ENCODE results near the gene ADAMTS13.

ADAMTS13 gene

DNA sequence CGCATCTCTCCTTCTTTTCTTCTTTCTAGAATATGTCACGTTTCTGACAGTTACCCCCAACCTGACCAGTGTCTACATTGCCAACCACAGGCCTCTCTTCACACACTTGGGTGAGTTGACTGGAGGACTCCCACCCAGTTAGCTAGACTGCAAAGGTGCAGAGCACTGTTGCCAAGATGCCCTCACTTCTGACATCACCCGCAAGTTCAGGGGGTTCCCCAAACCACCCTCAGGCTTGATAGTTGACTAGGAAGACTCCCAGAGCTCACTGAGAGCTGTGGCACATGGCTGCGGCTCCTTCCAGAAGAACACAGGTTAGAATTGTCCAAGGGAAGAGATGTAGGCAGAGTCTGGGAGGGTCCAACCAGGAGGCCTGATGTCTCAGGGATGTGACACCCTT lies 17.2 kb downstream of the ADAMTS13 start:
- no peak overlapping the region for H3K4me3 Mint-ChIP-seq
- H3K27ac Mint-ChIP-seq: no peak overlapping the region
- H3K36me3 Mint-ChIP-seq (ENCODE audit: low read depth): no peaks in the 10 kb centered on the region
- H3K4me1 Mint-ChIP-seq: no peaks in the 10 kb centered on the region
- TF ChIP-seq, protein P1, sequence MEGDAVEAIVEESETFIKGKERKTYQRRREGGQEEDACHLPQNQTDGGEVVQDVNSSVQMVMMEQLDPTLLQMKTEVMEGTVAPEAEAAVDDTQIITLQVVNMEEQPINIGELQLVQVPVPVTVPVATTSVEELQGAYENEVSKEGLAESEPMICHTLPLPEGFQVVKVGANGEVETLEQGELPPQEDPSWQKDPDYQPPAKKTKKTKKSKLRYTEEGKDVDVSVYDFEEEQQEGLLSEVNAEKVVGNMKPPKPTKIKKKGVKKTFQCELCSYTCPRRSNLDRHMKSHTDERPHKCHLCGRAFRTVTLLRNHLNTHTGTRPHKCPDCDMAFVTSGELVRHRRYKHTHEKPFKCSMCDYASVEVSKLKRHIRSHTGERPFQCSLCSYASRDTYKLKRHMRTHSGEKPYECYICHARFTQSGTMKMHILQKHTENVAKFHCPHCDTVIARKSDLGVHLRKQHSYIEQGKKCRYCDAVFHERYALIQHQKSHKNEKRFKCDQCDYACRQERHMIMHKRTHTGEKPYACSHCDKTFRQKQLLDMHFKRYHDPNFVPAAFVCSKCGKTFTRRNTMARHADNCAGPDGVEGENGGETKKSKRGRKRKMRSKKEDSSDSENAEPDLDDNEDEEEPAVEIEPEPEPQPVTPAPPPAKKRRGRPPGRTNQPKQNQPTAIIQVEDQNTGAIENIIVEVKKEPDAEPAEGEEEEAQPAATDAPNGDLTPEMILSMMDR (IDR thresholded peaks at IDR 0.05; ENCODE audit: unreplicated experiment in 3 of 3): no peak
- no peaks in the 10 kb centered on the region for H3K27me3 Mint-ChIP-seq (ENCODE audit: low read depth)
- H3K9me3 Mint-ChIP-seq: no peaks in the 10 kb centered on the region

DNA sequence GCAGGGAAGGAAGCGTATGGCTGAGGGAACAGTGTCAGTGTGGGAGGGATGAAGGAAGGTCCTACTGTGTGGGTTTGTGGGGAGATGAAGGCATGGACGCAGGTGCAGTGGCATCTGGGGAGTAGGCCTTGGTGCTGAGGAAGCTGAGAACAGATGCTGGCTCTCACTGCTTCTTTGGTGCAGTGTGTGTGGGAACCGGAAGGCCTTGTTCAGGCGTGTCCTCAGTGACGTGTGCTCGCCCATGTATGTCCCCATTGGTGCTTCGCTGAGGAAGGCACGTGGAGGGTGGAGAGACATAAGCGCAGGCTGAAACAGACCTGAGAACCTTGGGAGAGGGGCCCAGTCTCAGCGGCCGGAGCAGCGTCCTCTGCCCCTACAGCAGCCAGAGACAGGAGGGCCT lies 18.7 kb downstream of the ADAMTS13 start:
- H3K4me3 Mint-ChIP-seq: no peak overlapping the region

DNA sequence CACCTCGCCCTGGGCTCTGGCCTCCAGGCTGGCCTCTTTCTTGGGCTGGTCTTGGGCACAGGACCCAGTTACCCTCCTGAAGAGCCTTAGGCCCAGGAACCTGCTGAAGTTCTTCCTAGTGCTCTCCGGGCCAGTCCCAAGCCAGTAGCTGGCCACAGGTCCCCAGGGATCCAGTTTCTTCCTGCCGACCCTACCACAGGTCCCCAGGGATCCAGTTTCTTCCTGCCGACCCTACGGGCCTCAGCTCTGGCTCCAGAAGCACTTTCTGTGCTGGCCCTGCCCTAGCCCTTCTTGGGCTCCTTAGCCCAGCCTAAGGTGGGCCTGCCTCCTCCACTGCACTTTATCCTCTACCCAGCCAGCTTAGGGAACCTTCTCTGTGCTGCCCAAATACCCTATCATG lies 19.4 kb downstream of the ADAMTS13 start:
- H3K4me1 Mint-ChIP-seq: no peaks in the 10 kb centered on the region

More for the DNA sequence above, 18.7 kb downstream of the ADAMTS13 start:
- no peak overlapping the region for H3K27ac Mint-ChIP-seq
- TF ChIP-seq, protein P1 (IDR thresholded peaks at IDR 0.05; ENCODE audit: unreplicated experiment in 3 of 3): no peak
- H3K36me3 Mint-ChIP-seq (ENCODE audit: low read depth): no peaks in the 10 kb centered on the region
- H3K9me3 Mint-ChIP-seq: no peaks in the 10 kb centered on the region
- no peaks in the 10 kb centered on the region for H3K27me3 Mint-ChIP-seq (ENCODE audit: low read depth)
- H3K4me1 Mint-ChIP-seq: no peaks in the 10 kb centered on the region

DNA sequence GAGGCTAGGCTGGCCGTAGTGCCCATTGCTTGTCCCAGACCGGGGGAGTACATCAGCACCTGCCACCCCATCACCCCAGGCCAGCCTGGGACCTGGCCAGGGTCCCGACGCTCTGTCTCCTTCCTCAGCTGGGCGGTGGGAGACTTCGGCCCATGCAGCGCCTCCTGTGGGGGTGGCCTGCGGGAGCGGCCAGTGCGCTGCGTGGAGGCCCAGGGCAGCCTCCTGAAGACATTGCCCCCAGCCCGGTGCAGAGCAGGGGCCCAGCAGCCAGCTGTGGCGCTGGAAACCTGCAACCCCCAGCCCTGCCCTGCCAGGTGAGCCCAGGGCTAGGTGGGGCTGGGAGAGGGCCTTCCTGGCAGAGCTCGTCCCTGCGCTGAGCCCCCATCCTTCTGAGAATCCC lies 21.1 kb downstream of the ADAMTS13 start:
- TF ChIP-seq, protein P1 (IDR thresholded peaks at IDR 0.05; ENCODE audit: unreplicated experiment in 3 of 3): no peak
- H3K36me3 Mint-ChIP-seq (ENCODE audit: low read depth): no peaks in the 10 kb centered on the region
- H3K9me3 Mint-ChIP-seq: no peaks in the 10 kb centered on the region
- no peak overlapping the region for H3K27ac Mint-ChIP-seq
- H3K4me1 Mint-ChIP-seq: no peaks in the 10 kb centered on the region
- peaks cover 5% of the 10 kb centered on the region for H3K27me3 Mint-ChIP-seq (ENCODE audit: low read depth)
- H3K4me3 Mint-ChIP-seq: no peak overlapping the region

More for the DNA sequence above, 19.4 kb downstream of the ADAMTS13 start:
- no peaks in the 10 kb centered on the region for H3K36me3 Mint-ChIP-seq (ENCODE audit: low read depth)
- no peak overlapping the region for H3K27ac Mint-ChIP-seq
- no peaks in the 10 kb centered on the region for H3K9me3 Mint-ChIP-seq
- TF ChIP-seq, protein P1 (IDR thresholded peaks at IDR 0.05; ENCODE audit: unreplicated experiment in 3 of 3): no peak
- no peak overlapping the region for H3K4me3 Mint-ChIP-seq
- no peaks in the 10 kb centered on the region for H3K27me3 Mint-ChIP-seq (ENCODE audit: low read depth)

DNA sequence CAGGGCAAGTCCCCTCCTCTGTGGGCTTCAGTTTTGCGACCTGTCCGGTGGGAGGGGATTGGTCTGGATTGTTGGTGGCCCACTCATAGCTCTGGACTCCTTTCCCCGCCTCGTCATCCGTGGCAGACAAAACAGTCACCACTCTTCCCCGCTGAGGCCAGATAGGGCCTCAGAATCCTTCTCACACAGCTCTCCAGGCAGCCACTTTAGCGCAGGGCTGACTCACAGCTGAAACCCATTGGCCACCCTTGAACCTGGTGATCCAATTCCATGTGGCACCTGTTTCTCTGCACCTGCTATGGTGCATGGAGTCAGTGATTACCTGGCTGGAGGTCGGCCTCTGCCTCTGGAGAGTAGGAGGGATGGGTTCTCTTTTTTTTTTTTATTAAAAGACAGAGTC lies 21.8 kb downstream of the ADAMTS13 start:
- Mint-ChIP-seq H3K27me3 (ENCODE audit: low read depth) (peaks cover 5% of the 10 kb centered on the region), H3K4me1 (no peaks in the 10 kb centered on the region), H3K27ac (no peak overlapping the region), H3K9me3 (no peaks in the 10 kb centered on the region), H3K36me3 (ENCODE audit: low read depth) (no peaks in the 10 kb centered on the region), H3K4me3 (no peak overlapping the region)
- TF ChIP-seq, protein P1 (IDR thresholded peaks at IDR 0.05; ENCODE audit: unreplicated experiment in 3 of 3): no peak

DNA sequence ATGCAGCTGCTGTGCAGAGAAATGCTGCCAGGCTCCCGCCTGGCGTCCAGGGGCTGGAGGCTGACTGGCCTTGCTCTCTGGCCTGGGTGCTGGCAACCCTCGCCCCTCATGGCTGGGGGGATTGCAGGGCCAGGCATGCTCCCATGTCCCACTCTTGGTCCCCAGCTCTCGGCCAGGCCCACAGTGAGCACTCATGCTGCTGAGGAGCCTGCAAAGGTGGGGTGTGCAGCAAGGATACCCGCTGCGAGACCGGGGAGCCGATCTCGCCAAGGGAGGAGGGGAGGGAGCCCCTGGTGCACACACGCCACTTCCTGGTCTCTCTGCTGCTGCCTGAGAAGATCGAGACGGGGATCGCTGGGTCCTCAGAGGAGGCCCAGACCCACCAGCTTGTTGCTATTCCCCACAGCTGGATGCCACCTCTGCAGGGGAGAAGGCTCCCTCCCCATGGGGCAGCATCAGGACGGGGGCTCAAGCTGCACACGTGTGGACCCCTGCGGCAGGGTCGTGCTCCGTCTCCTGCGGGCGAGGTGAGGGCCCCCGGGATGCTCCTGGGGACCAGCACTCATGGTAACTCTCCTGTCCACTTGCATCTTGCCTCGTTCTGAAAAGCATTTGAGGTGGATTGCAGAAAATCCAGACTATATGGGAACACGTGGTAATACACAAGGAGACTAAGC lies 23.3 kb downstream of the ADAMTS13 start:
- Mint-ChIP-seq H3K4me3 (no peak overlapping the region), H3K36me3 (ENCODE audit: low read depth) (no peaks in the 10 kb centered on the region), H3K27ac (no peak overlapping the region)

More for the DNA sequence above, 23.3 kb downstream of the ADAMTS13 start:
- Mint-ChIP-seq H3K4me1 (no peaks in the 10 kb centered on the region), H3K9me3 (no peaks in the 10 kb centered on the region), H3K27me3 (ENCODE audit: low read depth) (peaks cover 5% of the 10 kb centered on the region)
- TF ChIP-seq, protein P1 (IDR thresholded peaks at IDR 0.05; ENCODE audit: unreplicated experiment in 3 of 3): no peak

Data from nephron (organoid).